Thoracic aorta (tissue), 2 donors: ENCODE measurements around the gene GFOD2. TPM values are rescaled to one million over a fixed set of nuclear protein-coding genes. Genes with fewer than 3 reads are reported as not detected.
A peak's percentile ranks its signal among the peaks of the same experiment; 100 is the strongest.

Experiments
- ATAC-seq: fragments of 150-250 bp; one replicate; pipeline ENCODE4 v1.8.0; 2017; ENCODE audit warnings: low read depth; ENCODE audit not compliant: insufficient number of reproducible peaks, low FRiP score
- DNase-seq: peaks from one replicate; pipeline ENCODE4 v3.0.0-alpha.2; 2020; ENCODE audit warnings: low spot score
- H3K27ac ChIP-seq, 2 donors: fragments of 200-600 bp; sonication (generic); 1 replicate in 1 of 2; 2 replicates in 1 of 2; pipeline ENCODE4 v1.5.1; 2016; ENCODE audit warnings: mild to moderate bottlenecking in 2 of 2, moderate library complexity in 2 of 2
- H3K27me3 ChIP-seq: fragments of 200-600 bp; sonication (generic); replicated peaks from 2 replicates; pipeline ENCODE4 v1.6.0; 2016; ENCODE audit warnings: mild to moderate bottlenecking; ENCODE audit not compliant: insufficient read depth
- H3K36me3 ChIP-seq: fragments of 200-600 bp; sonication (generic); one replicate; pipeline ENCODE4 v1.5.1; 2016
- H3K4me1 ChIP-seq, 2 donors: fragments of 200-600 bp; sonication (generic); 1 replicate in 1 of 2; 2 replicates in 1 of 2; pipeline versions ENCODE4 v1.5.1 to v1.6.0; 2016; ENCODE audit warnings: low read depth in 2 of 2, mild to moderate bottlenecking in 1 of 2; ENCODE audit not compliant: control insufficient read depth in 1 of 2
- H3K4me3 ChIP-seq: fragments of 200-600 bp; sonication (generic); 2 replicates; pipeline ENCODE4 v1.5.1; 2016; ENCODE audit warnings: mild to moderate bottlenecking
- H3K9me3 ChIP-seq: fragments of 200-600 bp; sonication (generic); 2 replicates; pipeline ENCODE4 v1.5.1; 2016
- total RNA-seq, 2 donors: library from RNA; depleted of rRNA; stranded (reverse); fragments of >200 nt; gene quantifications; one replicate each; pipeline versions ENCODE4 v1.1.0 to v1.2.3, GENCODE V29; 2016
- TF ChIP-seq, protein P1 (sequence below): fragments of 200-600 bp; sonication (generic); IDR thresholded peaks from one replicate; pipeline ENCODE4 v1.5.1; 2019; ENCODE audit warnings: antibody characterized with exemption

Gene GFOD2
- total RNA-seq, 2 donors from 2014 or later = 13.3 to 19.2 TPM

GRCh38 chr16:67641779-67642708, 77.1 kb downstream of the GFOD2 start:
- TF ChIP-seq, protein P1, sequence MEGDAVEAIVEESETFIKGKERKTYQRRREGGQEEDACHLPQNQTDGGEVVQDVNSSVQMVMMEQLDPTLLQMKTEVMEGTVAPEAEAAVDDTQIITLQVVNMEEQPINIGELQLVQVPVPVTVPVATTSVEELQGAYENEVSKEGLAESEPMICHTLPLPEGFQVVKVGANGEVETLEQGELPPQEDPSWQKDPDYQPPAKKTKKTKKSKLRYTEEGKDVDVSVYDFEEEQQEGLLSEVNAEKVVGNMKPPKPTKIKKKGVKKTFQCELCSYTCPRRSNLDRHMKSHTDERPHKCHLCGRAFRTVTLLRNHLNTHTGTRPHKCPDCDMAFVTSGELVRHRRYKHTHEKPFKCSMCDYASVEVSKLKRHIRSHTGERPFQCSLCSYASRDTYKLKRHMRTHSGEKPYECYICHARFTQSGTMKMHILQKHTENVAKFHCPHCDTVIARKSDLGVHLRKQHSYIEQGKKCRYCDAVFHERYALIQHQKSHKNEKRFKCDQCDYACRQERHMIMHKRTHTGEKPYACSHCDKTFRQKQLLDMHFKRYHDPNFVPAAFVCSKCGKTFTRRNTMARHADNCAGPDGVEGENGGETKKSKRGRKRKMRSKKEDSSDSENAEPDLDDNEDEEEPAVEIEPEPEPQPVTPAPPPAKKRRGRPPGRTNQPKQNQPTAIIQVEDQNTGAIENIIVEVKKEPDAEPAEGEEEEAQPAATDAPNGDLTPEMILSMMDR = no peak
- Histone ChIP-seq H3K9me3 (no peaks in the 10 kb centered on the region), H3K27me3 (no peaks in the 10 kb centered on the region), H3K27ac (peak overlapping the region in 1 of 2 donors; percentile 15), H3K4me3 (no peak overlapping the region), H3K4me1 (peaks cover 10 to 15% of the 10 kb centered on the region in 2 donors), H3K36me3 (peaks cover 19% of the 10 kb centered on the region)
- DNase-seq (no peak), ATAC-seq (peak; percentile 53)

- Histone ChIP-seq H3K27ac (no peak overlapping the region), H3K4me3 (no peak overlapping the region), H3K36me3 (peaks cover 45% of the 10 kb centered on the region), H3K4me1 (peaks cover 10 to 12% of the 10 kb centered on the region in 2 donors), H3K27me3 (no peaks in the 10 kb centered on the region), H3K9me3 (no peaks in the 10 kb centered on the region)
- TF ChIP-seq, protein P1 = no peak
- no peak for DNase-seq
- ATAC-seq = no peak
Observed at GRCh38 chr16:67637625-67638024, 81.5 kb downstream of the GFOD2 start.

DNA sequence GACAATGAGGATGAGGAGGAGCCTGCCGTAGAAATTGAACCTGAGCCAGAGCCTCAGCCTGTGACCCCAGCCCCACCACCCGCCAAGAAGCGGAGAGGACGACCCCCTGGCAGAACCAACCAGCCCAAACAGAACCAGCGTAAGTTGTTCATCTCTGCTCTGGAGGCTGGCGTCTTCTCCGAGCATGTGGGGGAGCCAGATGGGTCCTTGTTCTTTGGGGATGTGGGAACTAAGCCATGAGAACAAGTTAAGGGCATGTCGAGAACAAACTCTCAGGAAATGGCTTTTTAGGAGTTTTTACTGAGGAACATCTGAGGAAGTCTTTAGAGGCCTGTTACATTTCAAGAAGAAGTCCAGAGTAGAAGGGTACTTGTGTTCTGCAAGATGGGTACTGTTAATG, 82.4 kb downstream of the GFOD2 start:
- Histone ChIP-seq H3K27me3 (no peaks in the 10 kb centered on the region), H3K9me3 (no peaks in the 10 kb centered on the region), H3K4me1 (peaks cover under 1 to 3% of the 10 kb centered on the region in 2 donors), H3K4me3 (no peak overlapping the region), H3K27ac (no peak overlapping the region), H3K36me3 (peaks cover 50% of the 10 kb centered on the region)
- TF ChIP-seq, protein P1 = no peak
- DNase-seq (no peak), ATAC-seq (no peak)

GRCh38 chr16:67632415-67633172, 86.5 kb downstream of the GFOD2 start:
- Histone ChIP-seq H3K9me3 (no peaks in the 10 kb centered on the region), H3K4me1 (no peaks in the 10 kb centered on the region), H3K27ac (no peak overlapping the region), H3K27me3 (no peaks in the 10 kb centered on the region), H3K4me3 (no peak overlapping the region), H3K36me3 (peaks cover 68% of the 10 kb centered on the region)
- TF ChIP-seq, protein P1 = no peak
- no peak for ATAC-seq
- no peak for DNase-seq

DNA sequence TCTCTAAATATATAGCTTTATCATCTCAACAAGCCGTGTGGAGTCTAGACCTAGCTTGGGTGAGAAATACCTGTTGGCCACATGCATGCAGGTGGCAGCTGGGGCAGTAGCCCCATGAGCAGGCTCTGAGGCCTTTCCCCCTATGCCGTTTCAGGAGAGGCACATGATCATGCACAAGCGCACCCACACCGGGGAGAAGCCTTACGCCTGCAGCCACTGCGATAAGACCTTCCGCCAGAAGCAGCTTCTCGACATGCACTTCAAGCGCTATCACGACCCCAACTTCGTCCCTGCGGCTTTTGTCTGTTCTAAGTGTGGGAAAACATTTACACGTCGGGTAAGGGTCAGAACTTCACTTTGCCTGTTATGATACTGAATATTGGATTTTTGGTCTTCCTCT, 90.9 kb downstream of the GFOD2 start:
- H3K4me1 ChIP-seq = no peaks in the 10 kb centered on the region
- ATAC-seq = no peak

More for the DNA sequence above, 90.9 kb downstream of the GFOD2 start:
- H3K4me3 ChIP-seq = no peak overlapping the region
- TF ChIP-seq, protein P1 = no peak
- H3K9me3 ChIP-seq = no peaks in the 10 kb centered on the region
- peaks cover 68% of the 10 kb centered on the region for H3K36me3 ChIP-seq
- DNase-seq = no peak
- no peak overlapping the region for H3K27ac ChIP-seq
- H3K27me3 ChIP-seq = no peaks in the 10 kb centered on the region
